Measurements from ENCODE around the gene AMMECR1.

Gene AMMECR1

DNA sequence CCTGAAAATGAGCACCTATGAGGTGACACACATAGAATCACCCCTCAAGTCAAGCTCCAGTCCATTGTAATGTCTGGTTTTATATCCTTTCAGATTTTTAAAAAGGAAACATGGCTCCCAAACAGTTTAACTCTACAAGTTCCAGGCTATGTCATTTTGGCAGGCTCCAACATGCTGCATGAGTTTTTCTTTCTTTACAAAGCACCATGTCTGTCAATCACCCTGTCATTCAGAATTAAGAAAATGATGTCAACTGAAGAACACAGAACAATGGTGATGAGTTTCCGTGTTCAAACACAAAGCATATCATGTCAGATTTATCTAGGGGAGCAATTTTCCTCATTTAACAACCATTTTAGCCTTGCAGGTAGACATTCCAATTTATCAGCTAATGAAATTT, 106.5 kb downstream of the AMMECR1 start:
- DNase-seq (ENCODE audit: low read depth), result no peak

DNA sequence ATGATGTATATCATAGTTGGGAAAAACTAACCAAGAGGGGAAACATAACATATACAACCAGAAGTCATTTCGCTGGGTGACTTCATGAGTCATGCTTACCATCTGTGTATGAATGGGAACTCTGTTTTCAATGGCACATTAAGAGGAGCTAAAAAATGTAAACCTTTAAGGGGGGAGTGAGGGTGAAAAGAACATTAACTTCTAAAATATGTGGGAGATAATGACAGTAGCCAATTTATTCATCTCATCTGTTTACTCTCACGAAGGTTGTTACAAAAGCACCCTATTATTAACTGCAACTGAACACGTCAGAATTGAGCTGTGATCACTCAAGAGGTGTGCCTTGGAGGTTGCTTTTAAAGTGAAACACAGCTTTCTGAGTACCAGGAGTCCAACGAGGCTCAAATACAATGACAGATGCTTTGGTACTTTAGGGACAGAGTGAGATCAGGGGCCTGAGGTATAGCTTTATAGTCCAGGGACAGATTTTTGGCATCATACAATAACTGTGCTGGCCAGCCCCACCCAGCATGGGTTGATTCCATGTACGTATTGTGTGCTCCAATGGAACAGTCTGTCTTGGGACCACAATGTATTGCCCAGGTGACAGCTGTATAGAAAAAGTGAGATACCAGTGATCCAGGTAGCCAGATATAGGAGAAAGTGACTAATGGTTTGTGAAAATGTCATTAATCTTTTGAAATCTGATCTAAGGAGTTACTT, 107.3 kb downstream of the AMMECR1 start:
- DNase-seq (ENCODE audit: low read depth), result no peak

- no peak for DNase-seq (ENCODE audit: low read depth)
These were observed 109.8 kb downstream of the AMMECR1 start for GRCh38 chrX:110208092-110208491.

GRCh38 chrX:110204986-110205385, 112.9 kb downstream of the AMMECR1 start:
- no peak for DNase-seq (ENCODE audit: low read depth)

- DNase-seq (ENCODE audit: low read depth), result no peak
These were observed 116.1 kb downstream of the AMMECR1 start for GRCh38 chrX:110201799-110202198.

GRCh38 chrX:110194977-110195376, 122.9 kb downstream of the AMMECR1 start:
- DNase-seq (ENCODE audit: low read depth), result no peak

DNA sequence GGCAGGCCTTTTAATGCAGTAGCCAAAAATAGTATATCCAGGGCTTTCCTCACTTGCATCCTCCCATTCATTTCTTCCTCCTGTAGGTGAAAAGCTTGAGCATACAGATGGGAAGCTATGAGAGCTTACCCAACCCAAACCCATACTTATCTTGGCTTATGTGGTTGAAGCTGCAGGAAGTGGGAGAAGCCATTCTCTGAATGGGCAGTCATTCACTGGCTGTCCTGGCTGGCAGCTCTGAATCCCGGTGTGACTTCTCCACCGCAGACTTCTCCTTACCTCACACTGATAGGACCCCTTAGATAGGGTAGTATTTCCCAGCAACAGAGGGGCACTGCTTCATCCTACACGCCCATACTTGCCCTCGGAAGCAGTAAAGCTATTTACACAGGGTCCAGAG, 125.4 kb downstream of the AMMECR1 start:
- no peak for DNase-seq (ENCODE audit: low read depth)

DNA sequence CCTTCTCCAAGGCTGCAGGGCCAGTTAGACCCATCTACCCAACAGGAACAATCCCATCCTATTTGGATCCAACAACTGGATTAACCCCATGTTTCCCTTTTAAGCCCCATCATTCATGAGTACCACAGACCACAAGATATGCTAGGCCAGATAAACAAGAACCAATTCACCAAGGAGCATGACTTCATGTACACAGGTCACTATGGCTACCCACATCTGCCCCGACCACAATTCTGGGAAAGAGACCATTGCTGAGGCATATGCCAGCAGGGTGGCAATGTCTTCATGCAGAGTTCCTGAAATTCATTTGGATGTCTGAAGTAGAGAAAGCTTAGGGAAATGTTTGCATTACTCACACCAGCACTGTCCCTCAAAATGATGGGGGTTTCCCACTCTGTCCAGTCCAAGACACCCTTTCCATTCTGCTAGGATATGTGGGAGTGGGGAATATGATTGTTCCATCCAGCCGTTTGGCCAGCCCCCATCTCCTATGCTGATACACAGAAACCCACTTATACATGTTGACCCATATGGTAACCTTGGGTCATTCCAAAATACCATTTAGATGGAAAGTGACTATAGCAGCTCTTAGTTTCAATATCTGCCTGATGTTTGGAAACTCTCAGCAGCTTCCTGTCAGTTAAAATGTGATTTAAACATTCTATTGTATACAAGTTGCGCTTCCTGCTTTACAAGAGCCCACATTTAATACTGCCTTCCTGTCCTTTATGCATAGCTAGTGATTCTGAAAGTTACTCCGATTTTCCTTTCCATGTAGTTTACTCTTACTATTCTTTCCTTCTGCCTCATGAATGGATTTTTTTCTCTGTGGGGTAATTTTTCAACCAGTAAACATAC, 129.0 kb downstream of the AMMECR1 start:
- no peak for DNase-seq (ENCODE audit: low read depth)

DNA sequence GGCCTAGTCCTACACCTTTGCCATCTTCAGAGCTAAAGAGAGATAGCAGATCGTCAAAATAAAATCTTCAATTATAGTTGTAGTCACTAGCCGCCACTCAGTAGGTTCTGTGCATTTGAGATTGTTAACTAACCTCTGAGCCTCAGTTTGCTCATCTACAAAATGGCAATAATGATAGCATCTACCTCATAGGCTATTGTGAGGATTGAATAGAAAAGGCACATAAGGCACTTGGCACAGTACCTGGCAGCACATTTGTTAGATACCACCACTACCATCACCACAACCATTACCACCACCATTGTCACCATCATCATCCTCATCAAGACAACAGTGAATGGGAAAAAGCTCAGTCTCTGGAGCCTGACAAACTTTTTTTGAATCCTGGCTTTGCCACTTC, 134.6 kb downstream of the AMMECR1 start:
- DNase-seq (ENCODE audit: low read depth), result no peak

- DNase-seq (ENCODE audit: low read depth), result no peak
These were observed 135.0 kb downstream of the AMMECR1 start for GRCh38 chrX:110182865-110183264.

- no peak for DNase-seq (ENCODE audit: low read depth)
These were observed 135.5 kb downstream of the AMMECR1 start for GRCh38 chrX:110182362-110182761.

DNA sequence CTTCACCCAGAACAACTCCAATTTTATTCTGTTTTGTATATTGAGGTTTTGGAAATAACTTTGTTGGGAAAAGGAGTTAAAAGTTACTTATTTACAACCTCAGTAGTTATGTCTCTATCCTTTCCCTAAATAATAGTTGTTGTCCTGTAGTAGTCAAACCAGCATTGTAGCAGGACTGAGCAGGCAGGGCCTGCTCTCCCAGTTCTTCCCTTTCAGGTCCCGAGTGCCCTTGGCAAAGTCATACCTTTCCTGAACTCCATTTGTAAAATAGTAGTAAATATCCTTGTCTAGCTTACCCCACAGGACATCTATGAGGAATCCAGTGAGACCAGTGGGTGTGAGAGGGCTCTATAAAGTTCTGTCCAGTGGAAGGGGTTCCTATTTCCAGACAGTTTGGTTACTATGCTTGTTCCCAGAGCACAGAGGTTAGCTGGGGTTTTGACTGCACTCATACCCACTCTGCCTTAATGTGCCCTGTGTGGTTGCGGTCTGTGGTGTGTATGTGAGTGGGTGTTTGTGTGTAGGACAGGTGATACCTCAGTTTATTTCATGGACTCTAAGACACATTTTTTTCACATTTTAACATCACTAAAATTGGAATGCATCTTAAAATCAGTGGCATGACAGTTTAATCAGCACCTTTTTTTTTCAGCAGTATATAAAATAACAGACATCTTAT, 136.3 kb downstream of the AMMECR1 start:
- no peak for DNase-seq (ENCODE audit: low read depth)

DNA sequence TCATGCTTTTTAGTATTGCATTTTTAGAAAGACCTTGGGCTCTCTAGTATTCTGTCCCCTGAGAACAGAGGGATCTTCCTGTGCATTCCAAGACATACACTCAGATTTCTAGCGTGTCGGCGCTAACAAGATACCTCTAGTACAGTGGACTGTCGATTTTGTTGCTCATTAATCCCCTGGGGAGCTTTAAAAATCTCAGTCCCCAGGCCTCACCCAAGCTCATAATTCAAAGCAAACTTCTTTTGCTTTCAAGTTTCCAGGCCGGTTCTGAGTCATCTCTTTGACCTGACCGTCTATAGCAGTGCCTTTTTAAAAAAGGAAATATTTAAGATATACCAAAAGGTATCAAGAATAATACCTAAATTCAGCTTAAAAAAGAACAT, 137.0 kb downstream of the AMMECR1 start:
- DNase-seq (ENCODE audit: low read depth), result no peak

DNA sequence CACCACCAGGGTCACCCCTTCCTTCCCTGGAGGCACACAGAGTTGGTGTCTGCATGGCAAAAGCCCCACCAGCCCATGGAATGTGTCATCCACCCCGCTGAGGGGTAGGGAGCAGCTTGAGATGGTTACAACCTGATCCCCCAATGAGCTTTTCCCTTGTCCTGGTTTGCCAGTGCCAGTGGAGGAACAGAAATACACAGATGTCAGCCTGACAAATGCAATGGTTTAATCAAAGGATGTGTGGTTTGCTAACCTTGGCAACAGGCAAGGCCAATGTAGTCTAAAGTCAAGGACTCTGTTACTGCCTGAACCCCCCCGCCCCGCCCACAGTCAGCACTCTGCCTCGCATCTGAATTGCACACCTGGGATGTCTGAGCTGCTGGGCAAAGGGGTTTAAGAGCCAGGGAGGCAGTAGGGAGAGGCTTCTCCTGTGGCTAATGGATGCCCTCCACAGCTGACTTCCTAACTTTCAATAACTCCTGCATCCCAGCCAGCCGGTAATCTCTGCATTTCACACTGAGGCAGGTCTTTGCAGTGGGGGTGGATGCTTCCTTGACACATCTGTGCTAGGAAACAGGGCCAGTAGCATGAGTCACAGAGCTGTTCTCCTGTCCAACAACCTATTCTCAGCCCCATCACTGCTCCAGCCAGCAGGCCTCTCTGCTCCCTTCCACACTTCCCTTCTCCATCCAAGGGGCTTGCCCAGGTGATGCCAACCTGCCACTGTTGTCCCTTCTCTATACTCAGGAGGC, 137.5 kb downstream of the AMMECR1 start:
- DNase-seq (ENCODE audit: low read depth), result no peak

- no peak for DNase-seq (ENCODE audit: low read depth)
These were observed 139.6 kb downstream of the AMMECR1 start for GRCh38 chrX:110178179-110178865.

GRCh38 chrX:110175696-110176095, 142.2 kb downstream of the AMMECR1 start:
- no peak for DNase-seq (ENCODE audit: low read depth)

- DNase-seq (ENCODE audit: low read depth), result no peak
These were observed 142.7 kb downstream of the AMMECR1 start for GRCh38 chrX:110175146-110175545.

DNA sequence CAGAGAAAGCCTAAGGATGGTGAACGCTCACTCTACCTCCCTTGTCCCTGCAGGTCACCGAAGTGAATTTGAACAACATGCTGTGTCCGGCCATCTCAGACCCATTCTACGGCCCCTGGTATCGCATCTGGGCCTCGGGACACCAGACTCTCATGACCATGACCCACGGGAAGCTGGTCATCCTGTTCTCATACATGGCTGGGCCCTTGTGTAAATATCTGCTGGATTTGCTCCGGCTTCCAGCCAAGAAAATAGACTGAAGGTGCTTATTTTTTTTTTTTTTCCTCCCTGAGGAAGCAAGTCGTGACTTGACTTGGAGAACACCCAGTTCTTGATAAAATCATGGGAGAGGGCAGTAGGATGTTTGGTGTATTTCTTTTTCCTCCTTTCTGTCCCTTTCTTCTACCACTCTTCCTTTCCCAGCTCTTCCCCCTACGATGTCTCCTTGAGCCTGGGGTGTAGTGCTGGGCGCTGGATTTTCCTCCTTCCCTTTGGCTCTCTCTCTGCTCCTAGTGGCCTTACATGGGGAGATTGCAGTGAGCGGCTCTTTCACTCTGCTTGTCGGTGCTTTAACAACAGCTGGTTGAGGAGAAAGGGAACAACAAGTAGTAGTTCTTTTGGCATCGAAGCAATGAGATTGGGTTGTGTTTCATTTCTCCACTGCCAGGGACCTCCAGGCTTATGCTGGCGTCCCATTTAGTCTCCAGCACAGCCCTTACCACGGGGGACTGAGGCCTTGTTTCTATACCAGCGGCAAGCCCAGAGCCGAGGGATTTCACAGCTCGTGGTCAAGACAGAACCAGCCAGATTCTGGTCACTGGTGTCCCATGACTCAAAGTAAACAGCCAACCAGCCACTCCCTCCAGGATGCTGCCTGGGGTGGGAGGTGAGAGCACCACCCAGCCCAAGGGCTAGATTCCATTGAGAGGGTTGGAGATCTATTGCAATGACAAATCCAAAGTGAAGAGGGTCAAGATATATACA, 144.4 kb downstream of the AMMECR1 start:
- no peak for DNase-seq (ENCODE audit: low read depth)

GRCh38 chrX:110172215-110172614, 145.7 kb downstream of the AMMECR1 start:
- no peak for DNase-seq (ENCODE audit: low read depth)

- no peak for DNase-seq (ENCODE audit: low read depth)
These were observed 146.4 kb downstream of the AMMECR1 start for GRCh38 chrX:110171442-110171841.

All from stimulated activated CD8-positive, alpha-beta memory T cell treated with anti-CD3 and anti-CD28 coated beads, Interleukin-4, amount 100 ng/mL, for 24 hours (primary cell).